ENCODE data around the gene ZNF521. TPM values are rescaled to one million over a fixed set of nuclear protein-coding genes. Genes with fewer than 3 reads are reported as not detected.

ZNF521 gene
- total and polyA plus RNA-seq, 2 experiments from 2014 or later, result 3.1 to 9.2 TPM

DNA sequence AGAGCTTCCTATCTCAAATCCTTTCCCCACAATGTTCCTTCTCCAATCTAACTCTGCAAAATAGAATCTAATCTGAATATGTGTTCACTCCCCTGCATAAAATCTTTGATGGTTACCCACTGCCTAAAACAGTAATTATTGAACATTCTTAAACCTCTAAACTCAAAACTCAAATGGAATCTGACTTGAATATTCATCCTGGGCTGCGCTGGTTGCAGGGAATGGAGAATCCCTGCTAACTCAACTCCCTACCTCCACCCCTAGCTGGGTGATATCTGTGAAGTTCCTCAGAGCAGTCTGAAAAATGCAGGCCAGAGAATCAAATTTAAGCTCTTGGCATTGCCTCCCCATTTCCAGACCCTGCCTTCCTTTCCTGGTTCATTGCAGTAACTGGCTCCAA, 44.8 kb downstream of the ZNF521 start:
- TF ChIP-seq CREB1 (CRISPR knock-in tag; IDR thresholded peaks at IDR 0.05; ENCODE audit: low read depth), result no peak
- no peak for TF ChIP-seq NANOG (IDR thresholded peaks at IDR 0.05; ENCODE audit: borderline replicate concordance)
- no peak for TF ChIP-seq EZH2phosphoT487 (IDR thresholded peaks at IDR 0.05; ENCODE audit: unreplicated experiment)
- TF ChIP-seq ZNF462 (CRISPR knock-in tag; IDR thresholded peaks at IDR 0.05), result no peak
- no peak for TF ChIP-seq ZNF114 (CRISPR knock-in tag; IDR thresholded peaks at IDR 0.05)
- TF ChIP-seq ETS1 (IDR thresholded peaks at IDR 0.05), result no peak
- TF ChIP-seq CTCF (conservative IDR thresholded peaks at IDR 0.05; ENCODE audit: low read depth in 2 of 2), result no peak
- no peak for TF ChIP-seq ZNF331 (CRISPR knock-in tag; IDR thresholded peaks at IDR 0.05; ENCODE audit: low read depth)
- TF ChIP-seq, protein P1, sequence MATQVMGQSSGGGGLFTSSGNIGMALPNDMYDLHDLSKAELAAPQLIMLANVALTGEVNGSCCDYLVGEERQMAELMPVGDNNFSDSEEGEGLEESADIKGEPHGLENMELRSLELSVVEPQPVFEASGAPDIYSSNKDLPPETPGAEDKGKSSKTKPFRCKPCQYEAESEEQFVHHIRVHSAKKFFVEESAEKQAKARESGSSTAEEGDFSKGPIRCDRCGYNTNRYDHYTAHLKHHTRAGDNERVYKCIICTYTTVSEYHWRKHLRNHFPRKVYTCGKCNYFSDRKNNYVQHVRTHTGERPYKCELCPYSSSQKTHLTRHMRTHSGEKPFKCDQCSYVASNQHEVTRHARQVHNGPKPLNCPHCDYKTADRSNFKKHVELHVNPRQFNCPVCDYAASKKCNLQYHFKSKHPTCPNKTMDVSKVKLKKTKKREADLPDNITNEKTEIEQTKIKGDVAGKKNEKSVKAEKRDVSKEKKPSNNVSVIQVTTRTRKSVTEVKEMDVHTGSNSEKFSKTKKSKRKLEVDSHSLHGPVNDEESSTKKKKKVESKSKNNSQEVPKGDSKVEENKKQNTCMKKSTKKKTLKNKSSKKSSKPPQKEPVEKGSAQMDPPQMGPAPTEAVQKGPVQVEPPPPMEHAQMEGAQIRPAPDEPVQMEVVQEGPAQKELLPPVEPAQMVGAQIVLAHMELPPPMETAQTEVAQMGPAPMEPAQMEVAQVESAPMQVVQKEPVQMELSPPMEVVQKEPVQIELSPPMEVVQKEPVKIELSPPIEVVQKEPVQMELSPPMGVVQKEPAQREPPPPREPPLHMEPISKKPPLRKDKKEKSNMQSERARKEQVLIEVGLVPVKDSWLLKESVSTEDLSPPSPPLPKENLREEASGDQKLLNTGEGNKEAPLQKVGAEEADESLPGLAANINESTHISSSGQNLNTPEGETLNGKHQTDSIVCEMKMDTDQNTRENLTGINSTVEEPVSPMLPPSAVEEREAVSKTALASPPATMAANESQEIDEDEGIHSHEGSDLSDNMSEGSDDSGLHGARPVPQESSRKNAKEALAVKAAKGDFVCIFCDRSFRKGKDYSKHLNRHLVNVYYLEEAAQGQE (IDR thresholded peaks at IDR 0.05; ENCODE audit: unreplicated experiment), result no peak
- no peak for TF ChIP-seq POLR2AphosphoS5 (IDR thresholded peaks at IDR 0.05; ENCODE audit: low read depth)
- no peak for TF ChIP-seq JUNB (IDR thresholded peaks at IDR 0.05; ENCODE audit: unreplicated experiment)
- no peak for TF ChIP-seq EZH2 (IDR thresholded peaks at IDR 0.05; ENCODE audit: low read depth, unreplicated experiment)
- TF ChIP-seq STAT1 (IDR thresholded peaks at IDR 0.05; ENCODE audit: unreplicated experiment), result no peak
- H3K4me3 ChIP-seq, result no peak overlapping the region
- no peaks in the 10 kb centered on the region for H3K36me3 ChIP-seq (ENCODE audit: insufficient read depth)
- Mint-ChIP-seq H3K27ac (no peak overlapping the region; the same call in 1 of the 2 replicates), H3K4me3 (no peak overlapping the region), H3K9me3 (no peaks in the 10 kb centered on the region), H3K4me1 (peaks cover 6% of the 10 kb centered on the region; the same call in 1 of the 3 replicates), H3K27me3 (ENCODE audit: insufficient read depth, low read depth, poor library complexity) (peaks cover 2% of the 10 kb centered on the region), H3K36me3 (ENCODE audit: low read depth) (no peaks in the 10 kb centered on the region)
- no peaks in the 10 kb centered on the region for H3K9me2 ChIP-seq (ENCODE audit: insufficient read depth)
- H3K27ac ChIP-seq (ENCODE audit: low read depth), result no peak overlapping the region
- ATAC-seq (no peak), DNase-seq (ENCODE audit: low spot score) (no peak)
- H4K20me1 ChIP-seq (replicated peaks; ENCODE audit: insufficient read depth), result no peaks in the 10 kb centered on the region
- no peaks in the 10 kb centered on the region for H3K4me1 ChIP-seq (ENCODE audit: insufficient read depth)
- H3K27me3 ChIP-seq (ENCODE audit: insufficient read depth), result no peaks in the 10 kb centered on the region
- no peak overlapping the region for H2AFZ ChIP-seq
- no peaks in the 10 kb centered on the region for H3K79me2 ChIP-seq (replicated peaks; ENCODE audit: insufficient read depth)
- no peak overlapping the region for H3K4me2 ChIP-seq
- H3F3A ChIP-seq (replicated peaks; ENCODE audit: low read depth), result no peaks in the 10 kb centered on the region

All from GM23338 (cell line).